GM12891 (cell line): ENCODE data around the gene CELF5. TPM values are rescaled to one million over a fixed set of nuclear protein-coding genes. Genes with fewer than 3 reads are reported as not detected.

Source experiments
- DNase-seq: peaks from one replicate; pipeline ENCODE4 v3.0.0; 2011; ENCODE audit warnings: low spot score; ENCODE audit not compliant: insufficient read length
- FAIRE-seq: peaks from 2 replicates; lab custom pipeline; 2011; peaks lifted over from hg19 to GRCh38; lab: Jason Lieb, UNC
- PAX5 ChIP-seq: IDR thresholded peaks from 2 replicates; pipeline ENCODE4 v1.6.1; 2011; ENCODE audit warnings: low read length, moderate library complexity, mild to moderate bottlenecking; ENCODE audit not compliant: insufficient read depth, severe bottlenecking
- POLR2A ChIP-seq: IDR thresholded peaks from 2 replicates; pipeline ENCODE4 v1.6.1; 2011; ENCODE audit warnings: low read depth, low read length, control low read depth
- POLR2AphosphoS5 ChIP-seq: IDR thresholded peaks from 2 replicates; pipeline ENCODE4 v1.6.1; 2011; ENCODE audit warnings: low read depth, low read length, control low read depth
- POU2F2 ChIP-seq: IDR thresholded peaks from 2 replicates; pipeline ENCODE4 v1.6.1; 2011; ENCODE audit warnings: low read depth, mild to moderate bottlenecking, control low read depth, low read length, moderate library complexity
- SPI1 ChIP-seq: IDR thresholded peaks from 2 replicates; pipeline ENCODE4 v1.6.1; 2011; ENCODE audit warnings: low read depth, low read length, control low read depth
- TAF1 ChIP-seq: IDR thresholded peaks from 2 replicates; pipeline ENCODE4 v1.6.1; 2011; ENCODE audit warnings: low read depth, low read length, control low read depth
- polyA plus RNA-seq: library from polyadenylated mRNA; unstranded; fragments of >200 nt; gene quantifications from one replicate; pipeline ENCODE4 v1.2.1, GENCODE V29; 2012; ENCODE audit warnings: low read depth, missing spikeins, inconsistent platforms; ENCODE audit not compliant: missing spikeins

Gene CELF5
- polyA plus RNA-seq: 0.03 TPM

DNA sequence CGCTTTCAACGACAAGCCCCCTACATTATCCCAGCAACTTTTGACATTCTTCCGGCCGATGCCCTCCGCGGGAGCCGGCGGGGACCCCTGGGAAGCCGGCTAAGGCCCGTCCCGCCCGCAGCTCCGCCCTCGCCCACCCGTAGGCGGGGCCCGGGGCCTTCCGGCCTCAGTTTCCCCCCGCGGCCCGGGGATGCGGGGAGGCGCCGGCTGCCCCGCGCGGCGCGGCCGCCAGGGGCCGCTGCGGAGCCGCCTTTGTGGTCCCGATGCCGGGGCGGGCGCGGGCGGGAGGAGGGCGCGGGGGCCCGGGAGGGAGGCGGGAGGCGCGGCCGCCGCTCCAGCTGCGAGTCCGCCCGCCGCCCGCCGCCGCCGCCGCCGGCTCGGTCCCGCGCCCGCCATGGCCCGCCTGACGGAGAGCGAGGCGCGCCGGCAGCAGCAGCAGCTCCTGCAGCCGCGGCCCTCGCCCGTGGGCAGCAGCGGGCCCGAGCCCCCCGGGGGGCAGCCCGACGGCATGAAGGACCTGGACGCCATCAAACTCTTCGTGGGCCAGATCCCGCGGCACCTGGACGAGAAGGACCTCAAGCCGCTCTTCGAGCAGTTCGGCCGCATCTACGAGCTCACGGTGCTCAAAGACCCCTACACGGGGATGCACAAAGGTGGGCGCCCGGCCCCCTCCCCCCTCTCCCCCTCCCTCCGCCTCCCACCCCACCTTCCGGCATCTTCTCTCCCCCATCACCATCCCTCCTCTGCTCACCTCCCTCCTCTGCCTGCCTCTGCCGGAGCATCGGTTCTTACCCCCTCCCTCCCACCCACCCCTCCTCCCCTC is at the start of gene CELF5:
TSS of gene CELF5 (plus strand) at position 316 of the 823 bp plus-strand sequence. CDS start at position 395, 79 bp downstream.
- TF ChIP-seq POU2F2: no peak
- TF ChIP-seq PAX5: no peak
- no peak for TF ChIP-seq SPI1
- TF ChIP-seq POLR2AphosphoS5: no peak
- TF ChIP-seq POLR2A: no peak
- TF ChIP-seq TAF1: no peak
- FAIRE-seq (no peak), DNase-seq (peak; percentile 84)

DNA sequence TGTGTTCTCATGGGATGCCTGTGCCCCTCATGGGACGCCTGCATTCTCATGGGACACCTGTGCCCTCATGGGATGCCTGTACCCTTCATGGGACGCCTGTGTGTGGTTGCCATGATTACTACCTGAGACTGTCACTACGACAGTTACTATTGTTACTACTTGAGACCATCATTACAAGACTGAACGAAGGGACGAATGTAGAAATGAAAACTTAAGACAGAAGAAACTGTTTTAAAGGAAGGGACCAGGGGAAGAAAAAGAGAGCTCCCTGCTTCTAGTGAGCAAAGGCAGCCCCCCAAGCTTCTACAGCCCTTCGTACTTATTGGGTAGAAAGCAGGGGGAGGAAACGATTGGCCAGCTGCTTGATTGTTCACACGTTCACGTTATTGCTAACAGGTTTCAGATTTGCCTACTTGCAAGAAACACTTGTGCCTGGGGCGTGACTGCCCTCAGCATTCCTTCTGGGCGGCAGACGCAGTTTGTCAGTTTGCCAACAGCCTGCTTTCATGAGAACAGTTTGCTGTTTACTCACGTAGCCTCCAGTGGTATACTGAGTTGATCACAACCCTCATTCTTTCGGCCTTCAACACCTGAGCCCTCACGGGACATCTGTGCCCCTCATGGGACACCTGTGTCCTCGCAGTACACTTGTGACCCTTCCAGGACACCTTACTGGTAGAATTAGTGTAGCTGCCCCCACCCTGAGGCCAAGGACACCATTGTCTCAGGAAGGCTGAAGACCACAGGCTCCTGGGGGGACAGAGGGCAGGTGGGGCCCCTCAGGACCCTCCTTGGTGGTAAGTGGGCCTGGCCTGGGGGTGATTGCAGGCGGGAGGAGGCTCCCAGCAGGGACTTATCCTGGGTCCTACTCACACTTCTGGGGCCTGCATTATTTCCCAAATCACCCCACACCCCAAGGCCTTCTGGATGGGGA is 48.4 kb upstream of the CELF5 start:
- FAIRE-seq: peak; percentile 91
- no peak for DNase-seq
- no peak for TF ChIP-seq PAX5

DNA sequence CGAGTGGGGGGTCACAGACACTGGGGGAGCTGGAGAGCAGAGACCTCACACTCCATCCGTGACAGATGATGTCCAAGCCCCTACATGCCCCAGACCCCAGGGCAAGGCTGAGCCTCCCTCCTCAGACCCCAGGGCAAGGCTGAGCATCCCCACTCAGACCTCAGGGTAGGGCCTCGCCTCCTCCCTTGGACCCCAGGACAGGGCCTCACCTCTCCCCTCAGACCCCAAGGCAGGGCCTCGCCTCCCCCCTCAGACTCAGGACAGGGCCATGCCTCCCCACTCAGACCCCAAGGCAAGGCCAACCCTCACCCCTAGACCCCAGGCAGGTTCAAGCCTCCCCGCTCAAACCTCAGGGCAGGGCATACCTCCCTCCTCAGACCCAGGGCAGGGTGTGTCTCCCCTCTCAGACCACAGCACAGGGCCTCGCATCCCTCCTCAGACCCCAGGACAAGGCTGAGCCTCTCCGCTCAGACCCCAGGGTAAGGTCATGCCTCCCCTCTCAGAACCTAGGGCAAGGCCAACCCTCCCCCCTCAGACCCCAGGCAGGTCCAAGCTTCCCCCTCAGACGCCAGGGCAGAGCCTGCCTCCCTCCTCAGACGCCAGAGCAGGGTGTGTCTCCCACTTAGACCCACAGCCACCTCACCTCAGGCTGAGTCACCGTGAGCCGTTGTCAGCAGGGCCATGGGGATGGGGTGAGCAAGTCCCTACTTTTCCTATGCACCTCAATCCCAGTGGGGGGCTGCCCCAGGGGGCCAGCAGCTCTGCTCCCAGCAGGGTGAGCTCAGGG is 47.6 kb upstream of the CELF5 start:
- peak; percentile 61 for FAIRE-seq
- TF ChIP-seq POLR2AphosphoS5 (no peak), POLR2A (no peak), TAF1 (no peak), SPI1 (no peak), POU2F2 (no peak), PAX5 (no peak)
- no peak for DNase-seq

DNA sequence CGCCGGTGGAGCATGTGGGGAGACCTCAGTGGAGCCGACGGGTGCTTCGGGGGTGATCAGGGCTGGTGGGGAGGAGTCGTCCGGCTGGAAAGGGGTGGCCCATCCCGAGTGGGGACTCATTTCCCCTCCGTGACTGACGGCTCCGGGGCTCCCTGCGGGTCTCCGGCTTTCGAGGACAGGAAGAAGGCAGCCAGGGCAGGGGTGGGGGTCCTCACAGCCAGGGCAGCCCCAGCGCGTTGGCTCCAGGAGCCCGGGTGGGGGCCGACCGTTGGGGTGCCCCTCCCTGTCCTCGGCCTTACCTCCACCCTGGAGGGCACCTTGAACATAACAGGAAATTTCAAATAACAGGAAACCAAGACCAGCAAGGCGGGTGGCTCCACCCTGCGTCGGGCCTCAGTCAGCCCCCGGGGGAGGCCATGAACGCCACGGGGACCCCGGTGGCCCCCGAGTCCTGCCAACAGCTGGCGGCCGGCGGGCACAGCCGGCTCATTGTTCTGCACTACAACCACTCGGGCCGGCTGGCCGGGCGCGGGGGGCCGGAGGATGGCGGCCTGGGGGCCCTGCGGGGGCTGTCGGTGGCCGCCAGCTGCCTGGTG is 46.0 kb upstream of the CELF5 start, which contains the start of gene S1PR4:
TSS of gene S1PR4 (plus strand) at position 393 of the 596 bp plus-strand sequence. CDS start at position 417, 24 bp downstream.
- DNase-seq: peak; percentile 83
- TF ChIP-seq PAX5 (no peak), POLR2AphosphoS5 (peak; percentile 39; the same call in 1 of the 2 replicates)
- FAIRE-seq: peak; percentile 68

DNA sequence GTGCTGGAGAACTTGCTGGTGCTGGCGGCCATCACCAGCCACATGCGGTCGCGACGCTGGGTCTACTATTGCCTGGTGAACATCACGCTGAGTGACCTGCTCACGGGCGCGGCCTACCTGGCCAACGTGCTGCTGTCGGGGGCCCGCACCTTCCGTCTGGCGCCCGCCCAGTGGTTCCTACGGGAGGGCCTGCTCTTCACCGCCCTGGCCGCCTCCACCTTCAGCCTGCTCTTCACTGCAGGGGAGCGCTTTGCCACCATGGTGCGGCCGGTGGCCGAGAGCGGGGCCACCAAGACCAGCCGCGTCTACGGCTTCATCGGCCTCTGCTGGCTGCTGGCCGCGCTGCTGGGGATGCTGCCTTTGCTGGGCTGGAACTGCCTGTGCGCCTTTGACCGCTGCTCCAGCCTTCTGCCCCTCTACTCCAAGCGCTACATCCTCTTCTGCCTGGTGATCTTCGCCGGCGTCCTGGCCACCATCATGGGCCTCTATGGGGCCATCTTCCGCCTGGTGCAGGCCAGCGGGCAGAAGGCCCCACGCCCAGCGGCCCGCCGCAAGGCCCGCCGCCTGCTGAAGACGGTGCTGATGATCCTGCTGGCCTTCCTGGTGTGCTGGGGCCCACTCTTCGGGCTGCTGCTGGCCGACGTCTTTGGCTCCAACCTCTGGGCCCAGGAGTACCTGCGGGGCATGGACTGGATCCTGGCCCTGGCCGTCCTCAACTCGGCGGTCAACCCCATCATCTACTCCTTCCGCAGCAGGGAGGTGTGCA is 45.3 kb upstream of the CELF5 start:
- DNase-seq (no peak), FAIRE-seq (peak; percentile 89)
- no peak for TF ChIP-seq SPI1
- no peak for TF ChIP-seq PAX5
- no peak for TF ChIP-seq POU2F2
- peak; percentile 40; the same call in 1 of the 2 replicates for TF ChIP-seq POLR2AphosphoS5
- no peak for TF ChIP-seq TAF1
- TF ChIP-seq POLR2A: no peak

DNA sequence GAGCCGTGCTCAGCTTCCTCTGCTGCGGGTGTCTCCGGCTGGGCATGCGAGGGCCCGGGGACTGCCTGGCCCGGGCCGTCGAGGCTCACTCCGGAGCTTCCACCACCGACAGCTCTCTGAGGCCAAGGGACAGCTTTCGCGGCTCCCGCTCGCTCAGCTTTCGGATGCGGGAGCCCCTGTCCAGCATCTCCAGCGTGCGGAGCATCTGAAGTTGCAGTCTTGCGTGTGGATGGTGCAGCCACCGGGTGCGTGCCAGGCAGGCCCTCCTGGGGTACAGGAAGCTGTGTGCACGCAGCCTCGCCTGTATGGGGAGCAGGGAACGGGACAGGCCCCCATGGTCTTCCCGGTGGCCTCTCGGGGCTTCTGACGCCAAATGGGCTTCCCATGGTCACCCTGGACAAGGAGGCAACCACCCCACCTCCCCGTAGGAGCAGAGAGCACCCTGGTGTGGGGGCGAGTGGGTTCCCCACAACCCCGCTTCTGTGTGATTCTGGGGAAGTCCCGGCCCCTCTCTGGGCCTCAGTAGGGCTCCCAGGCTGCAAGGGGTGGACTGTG is 44.6 kb upstream of the CELF5 start:
- DNase-seq (no peak), FAIRE-seq (peak; percentile 73)
- TF ChIP-seq PAX5 (no peak), POLR2A (no peak), SPI1 (no peak), POU2F2 (no peak), POLR2AphosphoS5 (no peak), TAF1 (peak; percentile 32; the same call in 1 of the 2 replicates)

DNA sequence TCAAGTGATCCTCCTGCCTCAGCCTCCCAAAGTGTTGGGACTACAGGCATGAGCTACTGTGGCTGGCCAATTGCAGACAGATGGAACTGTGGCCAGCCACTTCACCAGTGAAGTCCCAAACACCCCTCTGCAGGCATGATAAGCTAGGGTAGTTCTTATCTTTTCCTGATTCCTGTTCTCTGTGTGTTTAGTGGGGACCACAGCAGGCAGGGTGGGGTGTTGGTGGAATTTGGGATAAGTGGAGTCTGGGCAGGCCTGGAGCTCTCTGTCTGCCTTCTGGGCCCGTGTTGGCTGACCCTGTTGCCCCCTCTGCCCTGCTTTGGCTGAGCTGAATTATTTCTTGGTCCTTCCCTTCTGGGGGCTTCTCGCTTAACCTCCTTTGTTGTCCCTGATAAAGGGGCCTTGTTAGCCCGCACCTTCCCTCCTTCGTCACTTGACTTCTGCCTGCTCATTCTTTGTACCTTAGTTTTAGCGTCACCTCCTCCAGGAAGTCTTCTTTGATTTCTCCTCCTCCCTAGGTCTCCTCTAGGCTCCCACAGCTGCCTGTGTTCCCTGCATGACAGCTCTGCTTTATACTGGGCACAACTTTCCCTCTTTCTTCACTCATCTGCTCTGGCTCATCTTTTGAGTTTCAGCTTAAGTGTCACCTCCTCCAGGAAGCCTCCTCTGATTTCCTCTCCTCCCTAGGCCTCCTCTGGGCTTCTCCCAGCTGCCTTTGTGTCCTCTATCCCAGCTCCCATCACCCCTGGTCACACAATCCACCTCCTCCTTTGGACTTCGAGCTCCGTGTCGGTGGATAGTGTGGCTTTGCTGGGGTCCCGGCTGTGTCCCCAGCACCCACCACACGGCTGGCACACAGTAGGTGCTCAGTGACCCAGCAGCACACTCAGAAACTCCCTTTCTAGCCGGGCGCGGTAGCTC is 40.5 kb upstream of the CELF5 start:
- DNase-seq (no peak), FAIRE-seq (no peak)
- TF ChIP-seq POU2F2 (no peak), POLR2AphosphoS5 (no peak), TAF1 (no peak), SPI1 (no peak), PAX5 (no peak), POLR2A (no peak)
